PFSK-1 (cell line): Measurements from ENCODE around the gene SLC29A2.
A peak's percentile ranks its signal among the peaks of the same experiment; 100 is the strongest.

ENCODE experiments used
- FOXP2 ChIP-seq: optimal IDR thresholded peaks from 2 replicates; pipeline ENCODE3; 2011; ENCODE audit warnings: borderline replicate concordance, control low read depth, inconsistent platforms; ENCODE audit not compliant: insufficient read depth; ENCODE audit errors: extremely low read length, extremely low read depth
- POLR2AphosphoS5 ChIP-seq: IDR thresholded peaks from 2 replicates; pipeline ENCODE4 v1.6.1; 2012; ENCODE audit warnings: low read depth, mild to moderate bottlenecking, control low read depth, low read length, moderate library complexity
- SIN3A ChIP-seq: IDR thresholded peaks from 2 replicates; pipeline ENCODE4 v1.6.1; 2012; ENCODE audit warnings: mild to moderate bottlenecking, low read length, moderate library complexity, borderline replicate concordance; ENCODE audit not compliant: insufficient read depth
- TAF1 ChIP-seq: IDR thresholded peaks from 2 replicates; pipeline ENCODE4 v1.6.1; 2012; ENCODE audit warnings: low read length, control low read depth, borderline replicate concordance; ENCODE audit not compliant: insufficient read depth
- TF ChIP-seq, protein P1 (sequence below), 2 experiments: IDR thresholded peaks; 2 replicates each; pipeline versions ENCODE4 v1.6.1 to v1.8.0; 2011 to 2012; ENCODE audit warnings: low read depth in 2 of 2, low read length in 2 of 2, control low read depth in 1 of 2, inconsistent platforms in 1 of 2, mild to moderate bottlenecking in 1 of 2, moderate library complexity in 1 of 2; ENCODE audit not compliant: insufficient read depth in 1 of 2

The SLC29A2 gene

DNA sequence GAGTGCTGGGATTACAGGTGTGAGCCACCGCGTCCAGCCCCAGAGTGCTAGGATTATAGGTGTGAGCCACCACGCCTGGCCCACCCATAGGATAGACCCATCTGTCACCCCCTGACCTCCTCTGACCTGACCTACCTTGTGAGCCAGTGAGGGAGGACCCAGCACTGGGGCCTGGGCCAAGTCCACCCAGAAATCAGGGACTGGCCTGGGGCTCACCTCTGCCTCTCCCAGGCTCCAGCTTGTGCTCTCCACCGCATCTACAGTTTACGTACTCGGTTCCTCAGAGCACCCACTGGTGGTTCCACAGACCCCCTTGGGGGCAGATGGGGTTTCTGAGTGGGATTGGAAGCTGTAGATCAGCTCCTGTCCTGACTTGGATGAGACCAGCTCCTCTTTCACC lies 6.4 kb downstream of the SLC29A2 start:
- no peak for TF ChIP-seq POLR2AphosphoS5
- no peak for TF ChIP-seq TAF1
- TF ChIP-seq, protein P1, sequence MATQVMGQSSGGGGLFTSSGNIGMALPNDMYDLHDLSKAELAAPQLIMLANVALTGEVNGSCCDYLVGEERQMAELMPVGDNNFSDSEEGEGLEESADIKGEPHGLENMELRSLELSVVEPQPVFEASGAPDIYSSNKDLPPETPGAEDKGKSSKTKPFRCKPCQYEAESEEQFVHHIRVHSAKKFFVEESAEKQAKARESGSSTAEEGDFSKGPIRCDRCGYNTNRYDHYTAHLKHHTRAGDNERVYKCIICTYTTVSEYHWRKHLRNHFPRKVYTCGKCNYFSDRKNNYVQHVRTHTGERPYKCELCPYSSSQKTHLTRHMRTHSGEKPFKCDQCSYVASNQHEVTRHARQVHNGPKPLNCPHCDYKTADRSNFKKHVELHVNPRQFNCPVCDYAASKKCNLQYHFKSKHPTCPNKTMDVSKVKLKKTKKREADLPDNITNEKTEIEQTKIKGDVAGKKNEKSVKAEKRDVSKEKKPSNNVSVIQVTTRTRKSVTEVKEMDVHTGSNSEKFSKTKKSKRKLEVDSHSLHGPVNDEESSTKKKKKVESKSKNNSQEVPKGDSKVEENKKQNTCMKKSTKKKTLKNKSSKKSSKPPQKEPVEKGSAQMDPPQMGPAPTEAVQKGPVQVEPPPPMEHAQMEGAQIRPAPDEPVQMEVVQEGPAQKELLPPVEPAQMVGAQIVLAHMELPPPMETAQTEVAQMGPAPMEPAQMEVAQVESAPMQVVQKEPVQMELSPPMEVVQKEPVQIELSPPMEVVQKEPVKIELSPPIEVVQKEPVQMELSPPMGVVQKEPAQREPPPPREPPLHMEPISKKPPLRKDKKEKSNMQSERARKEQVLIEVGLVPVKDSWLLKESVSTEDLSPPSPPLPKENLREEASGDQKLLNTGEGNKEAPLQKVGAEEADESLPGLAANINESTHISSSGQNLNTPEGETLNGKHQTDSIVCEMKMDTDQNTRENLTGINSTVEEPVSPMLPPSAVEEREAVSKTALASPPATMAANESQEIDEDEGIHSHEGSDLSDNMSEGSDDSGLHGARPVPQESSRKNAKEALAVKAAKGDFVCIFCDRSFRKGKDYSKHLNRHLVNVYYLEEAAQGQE (IDR thresholded peaks at IDR 0.05; ENCODE audit: insufficient read depth in 1 of 2, low read depth in 2 of 2, low read length in 2 of 2): no peak
- TF ChIP-seq SIN3A: no peak

DNA sequence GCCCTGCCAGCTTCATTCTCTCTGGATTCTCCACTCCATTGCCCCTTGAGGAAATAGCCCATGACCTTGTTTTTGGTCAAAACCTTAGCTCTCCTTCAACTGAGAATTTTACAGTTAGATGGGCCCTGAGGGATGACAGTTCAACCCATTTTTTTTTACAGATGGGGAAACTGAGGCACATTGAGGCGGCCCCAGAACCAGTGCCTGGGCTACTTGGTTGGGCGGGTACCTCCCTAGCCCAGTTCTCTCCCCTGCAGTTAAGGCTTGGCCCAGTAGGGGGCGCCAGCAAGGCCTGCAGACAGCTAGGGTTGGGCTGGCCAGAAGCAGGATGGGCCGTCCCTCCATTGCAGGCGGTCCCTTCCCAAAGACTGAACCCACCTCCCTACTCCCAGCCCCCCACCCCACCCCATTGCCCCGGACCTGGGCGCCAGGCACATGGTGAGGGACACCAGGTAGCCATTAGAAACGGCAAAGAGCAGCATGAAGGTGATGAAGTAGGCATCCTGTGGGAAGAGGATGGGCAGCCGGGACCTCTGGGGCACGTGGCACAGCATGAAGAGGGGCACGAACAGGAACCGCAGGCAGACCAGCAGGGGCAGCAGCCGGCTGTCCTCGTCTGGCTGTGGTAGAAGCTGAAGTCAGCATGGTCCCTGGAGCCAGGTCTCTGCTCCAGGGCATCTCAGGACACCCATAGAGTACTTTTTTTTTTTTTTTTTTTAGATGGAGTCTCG lies 7.6 kb downstream of the SLC29A2 start:
- TF ChIP-seq TAF1 (no peak), POLR2AphosphoS5 (no peak), FOXP2 (no peak), SIN3A (no peak)
- TF ChIP-seq, protein P1 (IDR thresholded peaks at IDR 0.05; ENCODE audit: insufficient read depth in 1 of 2, low read depth in 2 of 2, low read length in 2 of 2): no peak

DNA sequence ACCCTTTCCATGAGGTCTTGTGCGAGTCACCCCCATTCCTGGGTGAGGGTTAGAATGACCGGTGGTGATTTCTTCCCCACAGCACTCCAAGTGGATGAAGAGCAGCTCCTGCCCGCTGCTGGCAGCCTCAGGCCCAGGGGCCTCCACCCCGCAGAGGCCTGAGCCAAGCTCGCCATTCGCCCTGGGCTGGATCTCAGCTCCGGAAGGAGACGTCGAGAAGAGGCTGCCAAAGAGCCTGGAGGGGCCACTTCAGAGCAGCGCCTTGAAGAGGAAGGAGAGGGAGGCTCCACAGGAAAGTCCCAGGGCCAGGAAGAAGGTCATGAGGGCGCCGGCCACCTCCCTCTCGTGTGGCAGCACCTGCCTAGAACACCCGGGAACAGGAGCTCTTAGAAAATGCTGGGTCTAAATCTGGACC lies 8.4 kb downstream of the SLC29A2 start:
- TF ChIP-seq TAF1 (no peak), SIN3A (no peak), POLR2AphosphoS5 (no peak), FOXP2 (no peak)
- TF ChIP-seq, protein P1 (IDR thresholded peaks at IDR 0.05; ENCODE audit: insufficient read depth in 1 of 2, low read depth in 2 of 2, low read length in 2 of 2): no peak

DNA sequence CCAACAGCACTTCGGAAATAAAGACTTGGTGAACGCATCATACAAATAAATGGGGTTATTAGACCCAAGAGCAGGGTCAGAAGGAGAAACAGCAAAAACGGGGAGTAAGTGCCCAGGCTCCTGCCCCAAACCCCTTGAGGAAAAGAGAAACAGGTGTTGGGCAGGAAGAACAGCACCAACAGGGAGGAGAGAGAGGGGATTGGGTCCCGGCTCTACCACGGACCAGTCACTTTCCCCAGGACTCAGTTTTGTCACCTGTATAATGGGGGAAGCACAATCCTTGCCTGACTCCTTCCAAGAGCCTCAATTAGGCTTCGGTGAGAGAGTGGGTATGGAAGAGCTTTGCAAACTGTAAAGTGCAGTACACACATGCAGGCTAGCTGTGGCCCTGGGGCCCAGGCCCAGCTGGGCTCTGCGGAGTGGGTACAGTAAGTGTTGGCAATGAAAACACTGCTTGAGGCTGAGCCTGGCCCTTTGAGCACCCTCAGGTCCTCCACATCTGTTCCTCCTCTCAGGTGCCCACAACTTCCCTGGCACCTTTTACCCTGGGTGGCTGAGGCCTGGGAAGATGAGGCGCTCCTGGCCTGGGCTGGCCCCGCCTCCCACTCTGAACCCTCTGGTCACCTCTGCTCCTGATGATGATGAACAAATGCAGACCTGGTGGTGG lies 8.9 kb downstream of the SLC29A2 start:
- TF ChIP-seq FOXP2 (no peak), POLR2AphosphoS5 (peak; percentile 47; the same call in 1 of the 2 replicates), SIN3A (no peak), TAF1 (no peak)
- TF ChIP-seq, protein P1 (IDR thresholded peaks at IDR 0.05; ENCODE audit: insufficient read depth in 1 of 2, low read depth in 2 of 2, low read length in 2 of 2): no peak
